Hepatocyte (in vitro differentiated cells): Measurements from ENCODE around the gene ABLIM1.

Source experiments
- CTCF ChIP-seq: fragments of 200-600 bp; sonication (generic); IDR thresholded peaks from 2 replicates; pipeline ENCODE4 v1.5.1; 2016; ENCODE audit warnings: antibody characterized with exemption, mild to moderate bottlenecking; ENCODE audit not compliant: poor library complexity
- EZH2 ChIP-seq: fragments of 200-600 bp; sonication (generic); IDR thresholded peaks from 2 replicates; pipeline ENCODE4 v1.6.1; 2016; ENCODE audit warnings: antibody characterized with exemption, mild to moderate bottlenecking, borderline replicate concordance

GRCh38 chr10:114573330-114574045, 84.6 kb downstream of the ABLIM1 start:
- TF ChIP-seq EZH2, result no peak
- TF ChIP-seq CTCF, result no peak
